SKM-1 (cell line): Measurements from ENCODE around the gene ATP6V0A1.
A peak's percentile ranks its signal among the peaks of the same experiment; 100 is the strongest.
"Not testable (repeated sequence)": the region's sequence is repeated elsewhere in the genome, so short reads cannot be mapped to it uniquely, and the experiment has no call there.

ENCODE experiments used
- DNase-seq: peaks from one replicate; lab custom pipeline; 2025; ENCODE audit not compliant: unreplicated experiment; lab: John Stamatoyannopoulos, UW

The ATP6V0A1 gene

DNA sequence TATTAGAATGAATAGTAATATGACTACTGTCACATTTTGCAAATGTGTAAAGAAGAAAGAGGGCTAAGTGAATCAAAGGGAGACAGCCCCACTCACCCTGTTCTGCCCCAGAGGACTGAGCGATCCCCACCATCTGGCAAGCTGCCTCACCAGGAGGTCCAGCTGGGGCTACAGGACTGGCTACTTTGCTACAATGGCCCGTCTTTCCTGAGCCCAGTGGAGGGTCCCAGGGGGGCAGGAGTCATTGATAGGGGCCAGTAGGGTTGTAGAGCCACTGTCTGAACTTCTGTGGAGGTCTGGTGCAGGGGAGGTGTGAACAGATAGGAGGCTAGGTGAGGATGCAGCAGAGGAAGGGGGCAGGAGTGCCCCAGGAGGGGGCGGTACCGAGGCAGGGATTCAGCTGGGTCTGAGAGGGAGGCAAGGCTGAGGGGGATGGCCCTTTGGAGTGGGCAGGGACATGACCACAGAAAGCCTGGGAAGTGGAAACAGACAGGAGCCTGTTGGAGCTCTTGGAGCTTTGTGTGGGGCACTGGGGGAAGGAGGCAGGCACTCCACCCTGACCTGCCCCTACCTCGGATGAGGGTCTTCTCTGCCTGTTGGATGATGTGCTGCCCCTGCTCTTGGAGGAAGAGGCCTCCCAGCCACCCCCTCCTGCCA, 97.4 kb downstream of the ATP6V0A1 start:
- not testable (repeated sequence) for DNase-seq

DNA sequence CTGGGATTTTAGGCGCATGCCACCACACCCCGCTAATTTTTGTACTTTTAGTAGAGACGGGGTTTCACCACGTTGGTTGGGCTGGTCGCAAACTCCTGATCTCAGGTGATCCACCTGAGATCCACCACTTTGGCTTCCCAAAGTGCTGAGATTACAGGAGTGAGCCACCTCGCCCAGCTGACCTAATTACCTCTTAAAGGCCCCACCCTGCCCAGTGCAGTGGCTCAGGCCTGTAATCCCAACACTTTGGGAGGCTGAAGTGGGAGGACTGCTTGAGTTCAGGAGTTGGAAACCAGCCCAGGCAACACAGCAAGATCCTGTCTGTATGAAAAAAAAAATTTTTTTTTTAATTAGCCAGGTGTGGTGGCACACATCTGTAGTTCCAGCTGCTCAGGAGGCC, 100.4 kb downstream of the ATP6V0A1 start:
- no peak for DNase-seq

DNA sequence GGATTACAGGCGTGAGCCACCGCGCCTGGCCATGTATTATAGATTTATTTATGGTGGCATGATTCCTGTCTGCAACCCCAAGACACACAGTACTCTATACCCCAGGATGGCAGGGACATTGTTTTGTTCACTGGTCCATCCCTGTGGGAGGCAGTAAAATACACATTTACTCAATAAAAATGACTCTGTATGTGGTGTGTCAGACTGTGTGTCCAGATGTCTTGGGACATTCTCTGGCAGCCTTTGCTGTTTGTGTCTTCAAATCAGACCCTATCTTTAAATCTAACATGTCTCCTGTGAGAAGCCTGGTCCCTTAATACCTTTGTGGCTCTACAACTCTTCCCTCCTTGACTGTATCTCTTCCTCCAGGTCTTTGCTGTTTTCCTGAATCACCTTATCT, 101.6 kb downstream of the ATP6V0A1 start:
- DNase-seq: no peak

DNA sequence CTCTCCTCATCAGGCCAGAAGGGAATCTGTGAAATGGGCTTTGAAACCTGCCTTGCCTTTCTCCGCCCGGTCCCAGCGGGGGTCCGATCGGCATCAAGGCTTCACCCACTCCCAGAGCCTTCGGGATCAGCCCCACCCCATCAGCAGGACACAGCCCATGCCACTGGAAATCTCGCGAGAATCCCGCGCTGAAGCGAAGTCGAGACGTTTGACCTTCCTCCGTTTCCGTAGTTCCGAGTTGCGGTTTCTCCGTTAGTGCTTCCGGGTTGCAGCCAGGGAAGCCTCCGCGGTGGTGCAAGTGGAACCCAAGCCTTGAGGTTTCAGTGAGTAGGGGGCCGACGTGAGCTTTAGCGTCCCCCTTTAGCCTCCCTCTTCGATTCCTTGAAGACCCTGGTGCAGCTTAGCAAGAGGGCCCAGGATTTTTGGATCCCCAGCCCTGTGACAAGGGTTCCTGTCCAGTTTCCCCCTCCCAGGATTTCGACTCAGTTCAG, 103.3 kb downstream of the ATP6V0A1 start, which contains the start of gene COASY:
Gene COASY (plus strand): TSS at position 252 of the 491 bp plus-strand sequence. CDS start 475 bp downstream, outside the sequence.
- peak; percentile 97 for DNase-seq

DNA sequence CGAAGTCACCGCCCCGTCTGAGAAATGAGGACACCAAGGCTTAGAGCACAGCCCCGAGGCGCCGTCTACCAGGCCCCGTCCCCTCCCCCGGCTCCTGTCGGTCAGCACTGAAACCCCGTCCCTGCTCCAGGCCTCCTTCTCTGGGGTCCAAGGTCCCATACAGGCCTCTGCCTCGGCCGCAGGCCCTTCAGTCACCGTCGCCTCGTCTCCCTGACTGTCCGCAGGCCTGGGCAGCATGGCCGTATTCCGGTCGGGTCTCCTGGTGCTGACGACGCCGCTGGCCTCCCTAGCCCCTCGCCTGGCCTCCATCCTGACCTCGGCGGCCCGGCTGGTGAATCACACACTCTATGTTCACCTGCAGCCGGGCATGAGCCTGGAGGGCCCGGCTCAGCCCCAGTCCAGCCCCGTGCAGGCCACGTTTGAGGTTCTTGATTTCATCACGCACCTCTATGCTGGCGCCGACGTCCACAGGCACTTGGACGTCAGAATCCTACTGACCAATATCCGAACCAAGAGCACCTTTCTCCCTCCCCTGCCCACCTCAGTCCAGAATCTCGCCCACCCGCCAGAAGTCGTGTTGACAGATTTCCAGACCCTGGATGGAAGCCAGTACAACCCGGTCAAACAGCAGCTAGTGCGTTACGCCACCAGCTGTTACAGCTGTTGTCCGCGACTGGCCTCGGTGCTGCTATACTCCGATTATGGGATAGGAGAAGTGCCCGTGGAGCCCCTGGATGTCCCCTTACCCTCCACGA, 103.9 kb downstream of the ATP6V0A1 start:
- no peak for DNase-seq

DNA sequence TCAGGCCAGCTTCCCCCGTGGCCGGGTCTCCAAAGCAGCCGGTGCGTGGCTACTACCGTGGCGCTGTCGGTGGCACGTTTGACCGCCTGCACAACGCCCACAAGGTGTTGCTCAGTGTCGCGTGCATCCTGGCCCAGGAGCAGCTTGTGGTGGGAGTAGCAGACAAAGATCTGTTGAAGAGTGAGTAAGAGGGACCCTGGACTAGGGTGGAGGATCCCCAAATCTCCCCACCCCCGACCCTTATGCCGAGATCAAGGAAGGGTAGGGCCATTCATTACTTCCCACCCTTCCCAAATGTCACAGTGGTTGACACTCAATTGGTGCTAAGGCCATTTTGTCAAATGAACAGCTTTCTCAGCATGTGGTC, 104.4 kb downstream of the ATP6V0A1 start:
- DNase-seq: no peak

DNA sequence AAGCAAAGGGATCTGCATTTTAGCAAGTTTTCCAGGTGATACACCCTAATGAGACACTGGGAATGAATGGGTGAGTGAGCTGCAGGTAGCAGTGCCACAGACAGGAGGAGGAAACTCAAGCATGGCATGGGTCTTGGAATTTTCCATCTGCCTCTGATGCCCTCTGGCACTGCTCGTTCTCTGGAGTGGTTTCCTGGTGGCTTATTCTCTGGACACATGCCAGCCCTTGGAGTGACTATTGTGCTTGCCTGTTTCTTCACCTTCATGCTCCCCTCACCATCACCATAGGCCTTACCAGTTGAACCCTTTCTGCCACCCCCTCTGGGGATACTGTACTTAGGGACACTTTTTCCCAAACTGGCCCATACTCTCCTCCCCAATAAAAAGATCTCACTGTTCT, 104.9 kb downstream of the ATP6V0A1 start:
- no peak for DNase-seq

DNA sequence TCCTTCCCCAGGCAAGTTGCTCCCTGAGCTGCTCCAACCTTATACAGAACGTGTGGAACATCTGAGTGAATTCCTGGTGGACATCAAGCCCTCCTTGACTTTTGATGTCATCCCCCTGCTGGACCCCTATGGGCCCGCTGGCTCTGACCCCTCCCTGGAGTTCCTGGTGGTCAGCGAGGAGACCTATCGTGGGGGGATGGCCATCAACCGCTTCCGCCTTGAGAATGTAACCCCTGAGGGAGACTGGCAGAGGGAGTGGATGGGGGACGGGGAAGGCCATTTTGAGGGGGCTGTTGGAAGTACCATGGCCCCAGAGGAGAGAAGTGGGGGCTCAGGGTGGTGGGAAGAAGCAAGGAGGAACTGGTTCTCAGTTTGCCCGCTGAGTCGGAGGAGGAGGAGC, 105.3 kb downstream of the ATP6V0A1 start:
- no peak for DNase-seq

DNA sequence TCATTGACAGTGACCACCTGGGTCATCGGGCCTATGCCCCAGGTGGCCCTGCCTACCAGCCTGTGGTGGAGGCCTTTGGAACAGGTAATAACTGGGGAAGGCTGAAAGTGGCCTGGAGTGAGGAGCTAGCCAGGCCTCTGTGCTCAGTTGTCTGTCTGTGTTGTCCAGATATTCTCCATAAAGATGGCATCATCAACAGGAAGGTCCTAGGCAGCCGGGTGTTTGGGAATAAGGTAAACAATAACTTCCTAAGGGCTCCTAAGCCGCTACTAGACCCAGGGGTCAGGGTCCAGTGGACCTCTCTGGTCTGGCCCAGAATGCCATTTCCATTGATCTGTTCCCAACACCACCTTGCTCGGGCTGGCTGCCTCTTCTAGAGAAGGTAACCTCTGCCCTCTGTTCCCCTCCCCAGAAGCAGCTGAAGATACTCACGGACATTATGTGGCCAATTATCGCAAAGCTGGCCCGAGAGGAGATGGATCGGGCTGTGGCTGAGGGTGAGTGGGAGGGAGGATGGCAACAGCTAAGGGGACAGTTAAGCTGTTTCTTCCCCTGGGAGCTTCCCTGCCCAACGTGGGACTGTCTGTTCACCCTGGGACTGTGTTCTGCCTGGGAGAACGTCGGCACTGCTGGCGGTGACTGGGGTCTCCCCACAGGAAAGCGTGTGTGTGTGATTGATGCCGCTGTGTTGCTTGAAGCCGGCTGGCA, 106.3 kb downstream of the ATP6V0A1 start:
- no peak for DNase-seq

DNA sequence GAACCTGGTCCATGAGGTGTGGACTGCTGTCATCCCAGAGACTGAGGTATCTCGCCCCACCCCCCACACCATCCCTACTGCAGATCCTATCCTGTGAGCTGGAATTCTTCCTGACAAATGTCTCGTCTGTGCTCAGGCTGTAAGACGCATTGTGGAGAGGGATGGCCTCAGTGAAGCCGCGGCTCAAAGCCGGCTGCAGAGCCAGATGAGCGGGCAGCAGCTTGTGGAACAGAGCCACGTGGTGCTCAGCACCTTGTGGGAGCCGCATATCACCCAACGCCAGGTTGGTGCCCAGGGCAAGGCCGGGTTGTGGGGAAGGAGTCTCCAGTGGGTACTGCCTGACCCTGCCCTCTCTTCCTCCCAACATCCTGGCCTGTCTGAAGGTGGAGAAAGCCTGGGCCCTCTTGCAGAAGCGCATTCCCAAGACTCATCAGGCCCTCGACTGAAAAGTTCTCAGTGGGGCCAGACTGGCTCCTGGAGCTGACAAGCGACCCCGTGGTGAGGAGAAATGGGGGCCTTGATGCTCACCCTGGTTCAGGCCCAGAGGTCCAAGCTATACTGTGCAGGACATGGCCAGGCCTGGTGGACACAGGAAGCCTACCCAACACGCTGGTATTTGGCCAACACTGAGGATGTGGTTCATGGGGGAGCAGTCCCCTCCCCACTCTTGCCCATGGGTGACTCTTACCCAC, 107.0 kb downstream of the ATP6V0A1 start:
- DNase-seq: no peak

DNA sequence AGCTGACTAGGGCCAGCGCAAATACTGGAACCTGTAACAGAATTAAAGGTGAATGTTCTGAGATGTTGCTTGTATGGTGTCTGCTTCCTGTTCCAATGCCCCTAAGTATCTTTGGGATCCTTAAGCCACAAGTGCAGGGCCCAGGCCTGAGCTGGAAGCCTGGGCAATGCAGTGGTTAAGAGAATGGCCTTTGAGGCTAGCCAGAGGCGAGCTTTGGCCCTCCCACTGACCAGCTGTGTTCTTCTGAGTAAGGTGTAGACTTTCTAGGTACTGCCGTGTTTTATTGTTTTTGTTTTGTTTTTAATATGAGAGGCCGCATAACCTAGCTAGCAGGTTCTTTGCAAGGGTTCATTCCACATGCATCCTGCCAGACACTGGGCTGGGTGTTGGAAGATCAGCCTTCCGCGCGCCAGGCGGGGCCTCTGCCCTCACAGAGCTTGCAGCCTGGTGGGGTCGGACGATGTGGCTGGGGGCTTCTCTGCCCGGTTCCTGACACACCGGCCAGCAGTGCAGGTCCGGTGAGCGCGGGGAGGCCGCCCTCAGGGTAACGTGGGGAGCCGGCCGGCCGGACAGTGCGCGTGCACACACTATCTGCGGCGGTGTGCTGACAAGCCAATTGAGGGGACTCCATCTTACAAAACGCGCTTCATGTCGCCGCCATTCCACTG, 107.7 kb downstream of the ATP6V0A1 start:
- DNase-seq: no peak

DNA sequence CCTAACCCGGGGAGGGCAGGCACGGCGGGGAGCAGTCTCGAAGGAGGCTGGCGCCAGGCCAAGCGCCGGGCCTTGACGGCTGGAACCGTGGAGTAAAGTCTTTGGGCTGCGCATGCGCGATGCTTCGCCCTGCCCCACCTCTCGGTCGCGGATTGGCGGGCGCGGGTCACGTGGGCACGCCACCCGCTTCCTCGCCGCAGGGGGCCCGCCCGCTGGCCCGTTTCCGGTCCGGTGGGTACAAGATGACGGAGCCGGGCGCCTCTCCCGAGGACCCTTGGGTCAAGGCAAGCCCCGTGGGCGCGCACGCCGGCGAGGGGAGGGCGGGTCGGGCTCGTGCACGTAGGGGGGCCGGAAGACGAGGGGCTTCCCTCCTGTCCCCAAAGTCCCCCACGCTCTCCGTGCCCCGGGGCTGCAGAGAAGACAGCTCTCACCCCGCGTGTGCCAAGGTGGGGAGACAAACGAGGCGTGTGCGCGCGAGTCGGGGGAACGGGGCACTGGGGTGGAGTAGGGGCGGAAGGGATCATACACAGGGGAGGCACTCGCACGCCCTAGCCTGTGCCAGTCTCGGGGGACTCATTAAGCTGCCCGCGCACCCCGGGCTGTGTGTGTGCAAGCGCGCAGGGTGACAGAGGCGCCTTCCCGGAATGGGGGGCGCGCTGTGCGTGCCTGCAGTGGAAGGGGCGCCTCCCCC, 108.3 kb downstream of the ATP6V0A1 start, which contains the start of gene MLX:
Gene MLX (plus strand): TSS at position 218 of the 691 bp plus-strand sequence. CDS start 25 bp downstream, at position 243.
- peak; percentile 78 for DNase-seq

DNA sequence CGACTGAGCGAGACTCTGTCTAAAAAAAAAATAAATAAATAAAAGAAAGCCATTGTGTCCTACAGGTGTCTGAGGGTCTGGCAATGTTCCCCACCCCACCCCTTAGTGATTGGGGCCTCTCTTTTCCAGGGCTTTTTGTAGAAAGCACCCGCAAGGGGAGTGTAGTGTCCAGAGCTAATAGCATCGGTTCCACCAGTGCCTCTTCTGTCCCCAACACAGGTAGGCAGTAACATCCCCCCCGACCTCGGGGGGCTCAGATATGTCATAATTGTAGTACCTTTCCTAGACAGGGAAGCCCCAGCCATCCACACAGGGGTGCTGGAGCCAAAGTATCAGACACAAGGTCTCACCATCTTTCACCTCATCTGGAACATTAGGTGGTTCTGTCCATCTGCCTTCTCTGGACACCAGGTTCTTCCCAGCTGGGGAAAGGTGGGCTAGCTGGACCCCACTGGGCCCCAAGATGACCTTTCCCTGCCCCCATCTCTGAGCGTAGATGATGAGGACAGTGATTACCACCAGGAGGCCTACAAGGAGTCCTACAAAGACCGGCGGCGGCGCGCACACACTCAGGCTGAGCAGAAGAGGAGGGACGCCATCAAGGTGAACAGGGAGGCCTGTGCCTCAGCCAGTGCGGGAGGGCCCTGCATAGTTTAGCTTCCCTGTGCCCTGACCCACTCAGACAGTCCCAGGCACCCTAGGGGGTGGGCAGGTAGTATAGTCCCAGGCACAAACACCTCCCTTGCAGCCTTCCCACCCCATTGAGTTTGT, 109.8 kb downstream of the ATP6V0A1 start:
- no peak for DNase-seq

DNA sequence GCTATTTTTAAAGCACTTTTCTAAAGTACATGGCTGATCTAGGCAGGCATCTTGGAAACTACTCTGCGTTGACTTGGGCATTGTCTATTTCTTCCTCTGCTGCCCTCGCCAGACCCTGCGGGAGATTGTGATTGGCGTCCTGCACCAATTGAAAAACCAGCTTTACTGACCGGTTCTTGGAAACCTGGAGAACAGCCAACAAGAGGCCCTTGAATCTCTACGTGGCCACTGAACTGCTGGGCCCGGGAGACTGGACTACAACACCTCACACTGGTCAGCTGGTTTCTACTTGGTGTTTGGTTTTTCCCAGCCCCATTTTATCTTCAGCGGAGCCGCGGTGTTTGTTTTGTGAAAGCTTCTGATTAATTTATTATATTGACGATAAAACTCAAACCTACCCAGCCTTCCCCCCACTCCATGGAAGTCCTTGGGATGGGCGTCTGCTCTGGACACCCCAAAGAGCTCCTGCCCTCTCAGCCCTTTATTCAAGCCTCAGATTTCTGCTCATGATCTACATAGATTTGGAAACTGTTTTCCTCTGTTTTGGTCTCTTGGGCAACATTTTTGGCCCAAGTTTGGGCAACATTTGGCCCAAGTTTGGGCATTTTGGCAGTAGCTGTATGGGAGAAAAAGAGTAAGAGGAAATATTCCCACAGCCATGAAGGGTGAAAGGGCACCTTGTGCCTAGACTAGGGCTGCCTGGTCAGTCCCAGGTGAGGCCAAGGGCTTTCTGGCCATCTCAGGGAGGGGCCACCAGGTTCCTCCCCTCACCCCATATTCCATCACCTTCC, 113.0 kb downstream of the ATP6V0A1 start:
- DNase-seq: no peak
